ENCODE measurements around the gene FSHB.
A peak's percentile ranks its signal among the peaks of the same experiment; 100 is the strongest.

FSHB gene

GRCh38 chr11:30254307-30255298, 23.8 kb downstream of the FSHB start (continued):
- TF ChIP-seq ZNF692 (tag by site-specific recombination; IDR thresholded peaks at IDR 0.05) (no peak), ZNF843 (tag by site-specific recombination; IDR thresholded peaks at IDR 0.05) (0 out of 2 replicates have a peak, but pooled peaks have one; percentile 13), OSR2 (tag by site-specific recombination; IDR thresholded peaks at IDR 0.05) (peak; percentile 79), ZNF747 (tag by site-specific recombination; IDR thresholded peaks at IDR 0.05) (no peak), ZBTB17 (tag by site-specific recombination; IDR thresholded peaks at IDR 0.05) (peak; percentile 81), ZNF394 (tag by site-specific recombination; IDR thresholded peaks at IDR 0.05; ENCODE audit: borderline replicate concordance) (no peak), KLF9 (tag by site-specific recombination; IDR thresholded peaks at IDR 0.05; ENCODE audit: low read depth) (no peak)

DNA sequence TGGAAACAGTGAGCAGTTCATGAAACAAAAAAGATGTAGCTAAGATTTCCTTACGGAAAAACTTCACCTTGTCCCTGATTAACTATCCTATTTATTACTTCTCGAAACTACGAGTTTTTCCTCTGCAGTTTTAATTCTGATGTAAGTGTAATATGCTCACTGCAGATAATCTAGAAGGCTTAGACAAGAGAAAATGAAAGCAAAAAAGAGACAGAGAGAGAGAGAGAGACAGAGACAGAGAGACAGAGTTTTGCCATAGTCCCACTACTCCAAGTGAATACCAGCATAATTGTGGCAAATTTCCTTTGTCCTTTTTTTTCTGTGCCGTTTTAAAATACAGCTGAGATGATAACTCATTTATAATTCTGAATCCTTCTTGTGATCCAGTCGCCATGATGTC, 24.8 kb downstream of the FSHB start:
- H3K9me3 ChIP-seq (ENCODE audit: control insufficient read depth, insufficient read depth, low read depth, low read length) = no peaks in the 10 kb centered on the region
- no peak overlapping the region for H3K4me3 ChIP-seq (ENCODE audit: low read depth, low read length)
- H3K4me1 ChIP-seq (ENCODE audit: control insufficient read depth, insufficient read depth, low read length) = no peaks in the 10 kb centered on the region
- TF ChIP-seq ZNF366 (tag by site-specific recombination; conservative IDR thresholded peaks at IDR 0.05) = no peak
- no peak for TF ChIP-seq ZNF18 (tag by site-specific recombination; IDR thresholded peaks at IDR 0.05)
- no peak for TF ChIP-seq HOXC10 (CRISPR knock-in tag; IDR thresholded peaks at IDR 0.05)
- TF ChIP-seq AEBP2 (tag by site-specific recombination; IDR thresholded peaks at IDR 0.05; ENCODE audit: borderline replicate concordance) = no peak
- no peak for TF ChIP-seq KLF7 (tag by site-specific recombination; IDR thresholded peaks at IDR 0.05; ENCODE audit: borderline replicate concordance)
- TF ChIP-seq ZNF48 (tag by site-specific recombination; IDR thresholded peaks at IDR 0.05) = no peak
- TF ChIP-seq ZFP69B (tag by site-specific recombination; IDR thresholded peaks at IDR 0.05) = no peak
- no peak for TF ChIP-seq ZNF792 (tag by site-specific recombination; IDR thresholded peaks at IDR 0.05)
- TF ChIP-seq REST (tag by site-specific recombination; IDR thresholded peaks at IDR 0.05) = no peak
- no peak for TF ChIP-seq ZNF660 (tag by site-specific recombination; IDR thresholded peaks at IDR 0.05)
- no peak for TF ChIP-seq ZNF843 (tag by site-specific recombination; IDR thresholded peaks at IDR 0.05)
- TF ChIP-seq MYNN (tag by site-specific recombination; IDR thresholded peaks at IDR 0.05; ENCODE audit: borderline replicate concordance) = no peak
- TF ChIP-seq ZBTB26 (tag by site-specific recombination; optimal IDR thresholded peaks at IDR 0.05) = no peak
- TF ChIP-seq PRDM1 (tag by site-specific recombination; IDR thresholded peaks at IDR 0.05) = no peak
- no peak for TF ChIP-seq MEIS1 (CRISPR knock-in tag; IDR thresholded peaks at IDR 0.05; ENCODE audit: borderline replicate concordance)
- H3K36me3 ChIP-seq (ENCODE audit: control insufficient read depth in 2 of 2, insufficient read depth in 1 of 2, low read length in 2 of 2) = no peaks in the 10 kb centered on the region
- H3K27ac ChIP-seq (ENCODE audit: extremely low read depth, low read depth, low read length) = no peak overlapping the region
- POLR2A ChIA-PET = interaction anchor here (2.0 kb wide), 1 partner anchor 67 kb away, joined by 10 read pairs; the partner anchor contains the start of gene ARL14EP
- CTCF ChIA-PET = interaction anchor here (0.6 kb wide), 1 partner anchor 51 kb away, joined by 3 read pairs; no protein-coding TSS in a partner anchor
